Stimulated activated CD8-positive, alpha-beta memory T cell treated with anti-CD3 and anti-CD28 coated beads, Interleukin-7, amount 100 ng/mL, for 48 hours (primary cell): ENCODE results near the gene MFAP4.

ENCODE experiments used
- DNase-seq, 2 donors: peaks; one replicate each; pipeline ENCODE4 v3.0.0-alpha.2; 2020; ENCODE audit warnings: low read depth in 1 of 2; ENCODE audit errors: extremely low read depth in 1 of 2

MFAP4 gene

GRCh38 chr17:19387921-19388521 lies 1.0 kb upstream of the MFAP4 start:
- DNase-seq = no peak

GRCh38 chr17:19386051-19386929 lies 700 bp downstream of the MFAP4 start:
- DNase-seq = no peak

- DNase-seq = no peak
Observed at GRCh38 chr17:19385521-19385983, 1.4 kb downstream of the MFAP4 start.

GRCh38 chr17:19384723-19385391 lies 2.1 kb downstream of the MFAP4 start:
- no peak for DNase-seq

- no peak for DNase-seq
Observed at GRCh38 chr17:19383681-19384470, 3.1 kb downstream of the MFAP4 start.

- no peak for DNase-seq
Observed at GRCh38 chr17:19382531-19383444, 4.2 kb downstream of the MFAP4 start.

GRCh38 chr17:19381741-19382444 lies 5.1 kb downstream of the MFAP4 start:
- DNase-seq = no peak

- no peak for DNase-seq
Observed at GRCh38 chr17:19381361-19381740, 5.6 kb downstream of the MFAP4 start.

GRCh38 chr17:19380481-19381301 lies 6.3 kb downstream of the MFAP4 start:
- no peak for DNase-seq

- DNase-seq = no peak
Observed at GRCh38 chr17:19379361-19380065, 7.5 kb downstream of the MFAP4 start.

- no peak for DNase-seq
Observed at GRCh38 chr17:19378416-19379360, 8.3 kb downstream of the MFAP4 start, which contains the start of gene MAPK7. Gene MAPK7, plus strand, starts transcription at chr17:19378498. Its CDS starts 403 bp downstream, at chr17:19378901.

GRCh38 chr17:19377602-19378415 lies 9.2 kb downstream of the MFAP4 start:
- DNase-seq = peak; percentile 93 to 95

- DNase-seq = no peak
Observed at GRCh38 chr17:19376811-19377210, 10.2 kb downstream of the MFAP4 start.

GRCh38 chr17:19375732-19376131 lies 11.3 kb downstream of the MFAP4 start:
- no peak for DNase-seq

- no peak for DNase-seq
Observed at GRCh38 chr17:19374136-19374535, 12.9 kb downstream of the MFAP4 start.
